A549 (cell line): Measurements from ENCODE around the gene PRTG. TPM values are rescaled to one million over a fixed set of nuclear protein-coding genes. Genes with fewer than 3 reads are reported as not detected.

Experiments used
- ATAC-seq, 2 experiments: fragments of 200-7000 bp in 1 of 2; fragments of >200 bp in 1 of 2; cut with Nextera tagmentation in 1 of 2; cut with Tn5 transposase in 1 of 2; 3 replicates each; pipeline versions ENCODE4 v1.8.0 to v1.9.1; 2018 to 2020; ENCODE audit warnings: mild to moderate bottlenecking in 1 of 2, moderate library complexity in 1 of 2
- CTCF ChIA-PET: fragments of 300-600 bp; sonication (Branson Sonifier 250); formaldehyde crosslinking; extraction: SDS; loops from one replicate; lab custom pipeline; 2021; ENCODE audit warnings: antibody characterized with exemption, inconsistent platforms; lab: Yijun Ruan, JAX
- POLR2A ChIA-PET: fragments of 350-600 bp; formaldehyde crosslinking; extraction: SDS; loops from one replicate; lab custom pipeline; 2021; ENCODE audit warnings: antibody characterized with exemption, inconsistent platforms; lab: Yijun Ruan, JAX
- DNase-seq, 2 experiments: peaks; one replicate each; pipeline versions ENCODE4 v3.0.0 to v3.0.0-alpha.2; 2011 to 2016; ENCODE audit warnings: low read depth in 1 of 2, low spot score in 1 of 2
- FAIRE-seq: peaks from 2 replicates; lab custom pipeline; 2011; peaks lifted over from hg19 to GRCh38; lab: Jason Lieb, UNC
- H3K27ac ChIP-seq, 2 experiments: fragments of >200 bp; sonication (Bioruptor Twin); formaldehyde crosslinking; 3 replicates each; pipeline ENCODE4 v1.5.1; 2016 to 2017
- H3K4me1 ChIP-seq: fragments of >200 bp; sonication (Bioruptor Twin); formaldehyde crosslinking; 3 replicates; pipeline ENCODE4 v1.6.1; 2016
- H3K4me2 ChIP-seq: fragments of >200 bp; sonication (Bioruptor Twin); formaldehyde crosslinking; 3 replicates; pipeline ENCODE4 v1.6.1; 2016
- H3K4me3 ChIP-seq: fragments of >200 bp; sonication (Bioruptor Twin); formaldehyde crosslinking; 3 replicates; pipeline ENCODE4 v1.5.1; 2016
- H3K9me3 ChIP-seq: fragments of >200 bp; sonication (Bioruptor Twin); formaldehyde crosslinking; 3 replicates; pipeline ENCODE4 v1.6.1; 2016
- CBX2 ChIP-seq: fragments of 200-600 bp; sonication (generic); IDR thresholded peaks from 2 replicates; pipeline ENCODE4 v1.6.1; 2016; ENCODE audit warnings: low read depth, mild to moderate bottlenecking, borderline replicate concordance
- CBX8 ChIP-seq: fragments of 200-600 bp; sonication (generic); IDR thresholded peaks from 2 replicates; pipeline ENCODE4 v1.6.1; 2016
- CHD2 ChIP-seq: fragments of 150-350 bp; IDR thresholded peaks from 2 replicates; pipeline ENCODE4 v1.6.1; 2014; ENCODE audit warnings: low read length; ENCODE audit not compliant: partially characterized antibody
- ESRRA ChIP-seq: fragments of 150-350 bp; IDR thresholded peaks from 2 replicates; pipeline ENCODE4 v1.6.1; 2014; ENCODE audit warnings: mild to moderate bottlenecking, low read length, borderline replicate concordance
- FOSB ChIP-seq: fragments of 250-450 bp; sonication (Bioruptor Pico); IDR thresholded peaks from 2 replicates; pipeline ENCODE4 v1.5.0; 2020; ENCODE audit warnings: mild to moderate bottlenecking, moderate library complexity
- FOSL2 ChIP-seq, 2 experiments: fragments of 450-650 bp in 1 of 2; fragments of >200 bp in 1 of 2; sonication (Bioruptor Twin) in 1 of 2; formaldehyde crosslinking; IDR thresholded peaks; 2 replicates each; pipeline versions ENCODE4 v1.5.0 to v1.6.1; 2016 to 2020; ENCODE audit warnings: mild to moderate bottlenecking in 1 of 2, moderate library complexity in 1 of 2
- GATA3 ChIP-seq: IDR thresholded peaks from 2 replicates; pipeline ENCODE4 v1.6.1; 2012; ENCODE audit warnings: borderline replicate concordance
- HDAC2 ChIP-seq: fragments of 200-600 bp; sonication (generic); IDR thresholded peaks from 2 replicates; pipeline ENCODE4 v1.6.1; 2016
- HEYL ChIP-seq: fragments of 250-450 bp; sonication (Bioruptor Pico); IDR thresholded peaks from 2 replicates; pipeline ENCODE4 v1.8.0; 2021; ENCODE audit warnings: mild to moderate bottlenecking, moderate library complexity
- JUN ChIP-seq, 2 experiments: fragments of >200 bp; sonication (Bioruptor Twin); formaldehyde crosslinking; IDR thresholded peaks; 2 replicates in 1 of 2; 3 replicates in 1 of 2; pipeline ENCODE4 v1.6.1; 2016 to 2017
- JUNB ChIP-seq: fragments of >200 bp; sonication (Bioruptor Twin); formaldehyde crosslinking; IDR thresholded peaks from 2 replicates; pipeline ENCODE4 v1.6.1; 2016
- KDM1A ChIP-seq: fragments of 200-600 bp; sonication (generic); IDR thresholded peaks from 2 replicates; pipeline ENCODE4 v1.6.1; 2016; ENCODE audit warnings: low read depth, mild to moderate bottlenecking
- KDM5A ChIP-seq: fragments of 200-600 bp; sonication (generic); IDR thresholded peaks from 2 replicates; pipeline ENCODE4 v1.6.1; 2016; ENCODE audit warnings: antibody characterized with exemption, mild to moderate bottlenecking
- NFE2L2 ChIP-seq: fragments of 150-350 bp; conservative IDR thresholded peaks from 2 replicates; pipeline ENCODE4 v1.6.1; 2014; ENCODE audit warnings: low read length
- NR3C1 ChIP-seq: fragments of >200 bp; sonication (Bioruptor Twin); formaldehyde crosslinking; IDR thresholded peaks from 3 replicates; pipeline ENCODE4 v1.6.1; 2017
- POLR2A ChIP-seq: IDR thresholded peaks from 2 replicates; pipeline ENCODE4 v1.6.1; 2012; ENCODE audit warnings: mild to moderate bottlenecking, low read length
- POLR2AphosphoS2 ChIP-seq: conservative IDR thresholded peaks from 2 replicates; pipeline ENCODE4 v1.6.1; 2012; ENCODE audit warnings: low read length, improper control_type of control experiment, inconsistent platforms
- RFX5 ChIP-seq: fragments of 450-650 bp; IDR thresholded peaks from 2 replicates; pipeline ENCODE4 v1.7.1; 2014; ENCODE audit warnings: antibody characterized with exemption, mild to moderate bottlenecking, moderate library complexity
- SREBF2 ChIP-seq: fragments of 450-650 bp; IDR thresholded peaks from 2 replicates; pipeline ENCODE4 v1.6.1; 2014; ENCODE audit warnings: mild to moderate bottlenecking, moderate library complexity
- TP53 ChIP-seq: fragments of 250-450 bp; sonication (Bioruptor Pico); IDR thresholded peaks from 2 replicates; pipeline ENCODE4 v1.5.0; 2021; ENCODE audit warnings: mild to moderate bottlenecking, moderate library complexity
- ZC3H11A ChIP-seq: fragments of 450-650 bp; IDR thresholded peaks from 2 replicates; pipeline ENCODE4 v1.6.1; 2014; ENCODE audit warnings: antibody characterized with exemption, mild to moderate bottlenecking
- ZFP36 ChIP-seq: fragments of 450-650 bp; IDR thresholded peaks from 2 replicates; pipeline ENCODE4 v1.6.1; 2014; ENCODE audit warnings: borderline replicate concordance; ENCODE audit not compliant: partially characterized antibody
- ZNF302 ChIP-seq: fragments of 250-450 bp; sonication (Bioruptor Pico); IDR thresholded peaks from 2 replicates; pipeline ENCODE4 v1.9.0; 2021; ENCODE audit warnings: inconsistent platforms, mild to moderate bottlenecking, moderate library complexity
- WGBS: methylation state at CpG from one replicate; pipeline ENCODE4 v1.1.6; 2017; ENCODE audit errors: missing lambda C conversion rate; 5-methylcytosine and 5-hydroxymethylcytosine counted together
- polyA plus RNA-seq, 4 experiments: library from polyadenylated mRNA; depleted of rRNA in 3 of 4; stranded (reverse); fragments of >200 nt; fragmentation: RNase III in 1 of 4; extraction: RNeasy Plus Mini Kit Qiagen cat#74134 plus additional on column Dnase treatment in 1 of 4; gene quantifications; 2 replicates in 3 of 4; 3 replicates in 1 of 4; pipeline ENCODE4 v1.2.3, GENCODE V29; 2011 to 2017
- TF ChIP-seq, protein P1 (sequence below): IDR thresholded peaks from 2 replicates; pipeline ENCODE4 v1.6.1; 2012; ENCODE audit warnings: low read depth, borderline replicate concordance
- TF ChIP-seq, protein P2 (sequence below): fragments of >200 bp; sonication (Bioruptor Twin); formaldehyde crosslinking; IDR thresholded peaks from 3 replicates; pipeline ENCODE4 v1.6.1; 2016
- TF ChIP-seq, protein P3 (sequence below): fragments of >200 bp; sonication (Bioruptor Twin); formaldehyde crosslinking; IDR thresholded peaks from 2 replicates; pipeline ENCODE4 v1.6.1; 2016
- TF ChIP-seq, protein P4 (sequence below): fragments of 250-450 bp; sonication (Bioruptor Pico); IDR thresholded peaks from 2 replicates; pipeline ENCODE4 v1.5.0; 2021; ENCODE audit warnings: mild to moderate bottlenecking, moderate library complexity, borderline replicate concordance

The PRTG gene
- polyA plus RNA-seq, 2 of the 4 experiments (the other 2 are of a cell fraction) = 5.5 to 10.7 TPM

DNA sequence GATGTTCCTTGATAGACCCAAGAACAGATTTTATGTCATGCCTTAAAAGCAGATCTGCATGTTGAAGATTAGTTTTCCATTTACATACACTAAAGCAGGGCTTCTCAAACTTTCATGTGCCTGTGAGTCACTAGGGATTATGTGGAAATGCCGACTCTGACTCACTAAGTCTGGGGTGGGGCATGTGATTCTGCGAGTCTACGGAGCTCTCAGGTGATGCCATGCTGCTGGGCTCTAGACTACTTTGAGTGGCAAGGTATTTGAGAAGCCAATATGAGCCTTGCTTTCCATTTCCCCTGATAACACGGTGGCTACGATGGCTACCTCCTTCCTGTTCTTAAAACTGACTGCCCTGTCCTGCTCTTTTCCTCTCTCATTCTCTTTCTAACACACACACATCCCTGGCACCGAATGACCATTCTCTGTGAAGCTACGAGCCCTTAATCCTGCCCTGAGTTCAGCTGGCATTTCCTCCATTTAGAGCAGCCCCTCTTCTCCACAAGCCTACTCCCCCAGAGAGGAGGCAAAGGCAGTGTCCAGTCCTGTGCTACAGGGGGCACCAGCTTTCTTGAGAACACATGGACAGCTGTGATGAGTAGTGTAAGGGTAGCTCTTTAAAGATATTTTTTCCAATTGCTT lies 115.1 kb downstream of the PRTG start (continued):
- TF ChIP-seq FOSL2 (IDR thresholded peaks at IDR 0.05) (peak; percentile 97), FOSL2 (CRISPR knock-in tag; IDR thresholded peaks at IDR 0.05) (peak; percentile 99), JUNB (peak; percentile 92)

DNA sequence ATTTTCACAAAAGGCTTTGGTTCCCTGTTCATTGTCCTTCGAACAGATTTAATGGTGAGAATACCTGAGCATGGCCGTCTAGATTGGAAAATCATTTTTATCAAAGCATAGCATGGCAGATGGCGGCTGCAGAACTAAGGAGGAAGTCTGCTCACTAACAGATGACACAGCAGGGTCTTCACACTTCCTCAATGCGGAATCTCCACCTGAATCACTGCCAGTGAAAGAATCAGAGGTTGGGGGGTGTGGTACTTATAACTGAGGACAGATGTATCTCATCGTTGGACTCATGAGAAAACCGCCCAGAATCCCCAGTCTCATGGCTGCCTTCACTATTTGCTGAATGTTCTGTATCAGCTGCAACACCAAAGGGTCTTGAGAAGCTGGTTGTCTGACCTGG lies 123.2 kb downstream of the PRTG start:
- TF ChIP-seq GATA3 (no peak), RFX5 (no peak), FOSB (no peak), SREBF2 (no peak), ESRRA (no peak), HEYL (CRISPR knock-in tag) (no peak), CBX8 (no peak), HDAC2 (no peak), ZFP36 (no peak), NR3C1 (no peak), NFE2L2 (no peak)
- TF ChIP-seq, protein P1, sequence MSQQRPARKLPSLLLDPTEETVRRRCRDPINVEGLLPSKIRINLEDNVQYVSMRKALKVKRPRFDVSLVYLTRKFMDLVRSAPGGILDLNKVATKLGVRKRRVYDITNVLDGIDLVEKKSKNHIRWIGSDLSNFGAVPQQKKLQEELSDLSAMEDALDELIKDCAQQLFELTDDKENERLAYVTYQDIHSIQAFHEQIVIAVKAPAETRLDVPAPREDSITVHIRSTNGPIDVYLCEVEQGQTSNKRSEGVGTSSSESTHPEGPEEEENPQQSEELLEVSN = no peak
- WGBS = 83% methylated on average over 6 of the region's 6 CpGs
- no peak for DNase-seq
- ChIA-PET CTCF (interaction anchor here (0.6 to 1.4 kb wide), 3 partner anchors 64 to 1177 kb away, joined by 3 to 4 read pairs (median 3); no protein-coding TSS in a partner anchor), POLR2A (no interaction called here)
- ATAC-seq = no peak
- Histone ChIP-seq H3K4me2 (no peak overlapping the region), H3K4me3 (no peak overlapping the region), H3K9me3 (no peaks in the 10 kb centered on the region), H3K27ac (no peak overlapping the region), H3K4me1 (no peaks in the 10 kb centered on the region)
- FAIRE-seq = no peak

DNA sequence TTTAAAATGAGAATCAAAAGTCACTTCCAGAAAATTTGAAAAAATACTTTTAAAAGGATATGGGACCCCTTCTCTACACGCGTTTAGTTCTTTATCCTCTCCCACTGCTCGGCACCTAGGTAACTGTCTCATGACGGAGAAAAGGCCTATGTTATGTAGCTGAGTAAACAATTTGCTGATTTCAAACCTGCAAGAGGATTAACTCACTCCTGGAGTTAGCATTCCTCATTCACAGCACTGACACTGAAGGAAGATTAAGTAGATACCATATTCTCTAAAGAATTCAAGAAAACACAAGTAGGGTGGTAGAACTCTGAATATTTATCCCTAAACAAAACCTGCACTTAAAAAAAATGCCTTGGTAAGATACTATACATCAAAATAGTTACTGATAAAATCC lies 124.6 kb downstream of the PRTG start:
- Histone ChIP-seq H3K27ac (no peak overlapping the region), H3K4me2 (no peak overlapping the region), H3K4me1 (no peaks in the 10 kb centered on the region), H3K9me3 (no peaks in the 10 kb centered on the region), H3K4me3 (no peak overlapping the region)
- CTCF ChIA-PET = interaction anchor here (1.2 kb wide), 1 partner anchor 10 kb away, joined by 6 read pairs; no protein-coding TSS in a partner anchor
- TF ChIP-seq, protein P2, sequence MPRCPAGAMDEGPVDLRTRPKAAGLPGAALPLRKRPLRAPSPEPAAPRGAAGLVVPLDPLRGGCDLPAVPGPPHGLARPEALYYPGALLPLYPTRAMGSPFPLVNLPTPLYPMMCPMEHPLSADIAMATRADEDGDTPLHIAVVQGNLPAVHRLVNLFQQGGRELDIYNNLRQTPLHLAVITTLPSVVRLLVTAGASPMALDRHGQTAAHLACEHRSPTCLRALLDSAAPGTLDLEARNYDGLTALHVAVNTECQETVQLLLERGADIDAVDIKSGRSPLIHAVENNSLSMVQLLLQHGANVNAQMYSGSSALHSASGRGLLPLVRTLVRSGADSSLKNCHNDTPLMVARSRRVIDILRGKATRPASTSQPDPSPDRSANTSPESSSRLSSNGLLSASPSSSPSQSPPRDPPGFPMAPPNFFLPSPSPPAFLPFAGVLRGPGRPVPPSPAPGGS = no peak
- no peak for TF ChIP-seq TP53 (CRISPR knock-in tag)
- TF ChIP-seq, protein P3, sequence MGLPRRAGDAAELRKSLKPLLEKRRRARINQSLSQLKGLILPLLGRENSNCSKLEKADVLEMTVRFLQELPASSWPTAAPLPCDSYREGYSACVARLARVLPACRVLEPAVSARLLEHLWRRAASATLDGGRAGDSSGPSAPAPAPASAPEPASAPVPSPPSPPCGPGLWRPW = no peak
- TF ChIP-seq, protein P1 = no peak
- TF ChIP-seq POLR2AphosphoS2 = no peak
- TF ChIP-seq GATA3 = no peak
- no peak for TF ChIP-seq JUN (IDR thresholded peaks at IDR 0.05)
- no peak for TF ChIP-seq KDM5A
- TF ChIP-seq CBX2 = no peak
- no peak for TF ChIP-seq ZC3H11A
- no peak for TF ChIP-seq NR3C1
- TF ChIP-seq CHD2 = no peak
- no peak for TF ChIP-seq NFE2L2
- no peak for TF ChIP-seq FOSB
- no peak for TF ChIP-seq KDM1A
- no peak for TF ChIP-seq POLR2A
- TF ChIP-seq, protein P4, sequence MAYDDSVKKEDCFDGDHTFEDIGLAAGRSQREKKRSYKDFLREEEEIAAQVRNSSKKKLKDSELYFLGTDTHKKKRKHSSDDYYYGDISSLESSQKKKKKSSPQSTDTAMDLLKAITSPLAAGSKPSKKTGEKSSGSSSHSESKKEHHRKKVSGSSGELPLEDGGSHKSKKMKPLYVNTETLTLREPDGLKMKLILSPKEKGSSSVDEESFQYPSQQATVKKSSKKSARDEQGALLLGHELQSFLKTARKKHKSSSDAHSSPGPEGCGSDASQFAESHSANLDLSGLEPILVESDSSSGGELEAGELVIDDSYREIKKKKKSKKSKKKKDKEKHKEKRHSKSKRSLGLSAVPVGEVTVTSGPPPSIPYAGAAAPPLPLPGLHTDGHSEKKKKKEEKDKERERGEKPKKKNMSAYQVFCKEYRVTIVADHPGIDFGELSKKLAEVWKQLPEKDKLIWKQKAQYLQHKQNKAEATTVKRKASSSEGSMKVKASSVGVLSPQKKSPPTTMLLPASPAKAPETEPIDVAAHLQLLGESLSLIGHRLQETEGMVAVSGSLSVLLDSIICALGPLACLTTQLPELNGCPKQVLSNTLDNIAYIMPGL (CRISPR knock-in tag) = no peak
- TF ChIP-seq ZNF302 = no peak
- 95% methylated on average over 4 of the region's 4 CpGs for WGBS
- ATAC-seq = no peak
- POLR2A ChIA-PET = no interaction called here
- no peak for DNase-seq
- FAIRE-seq = peak; percentile 13
